ENCODE results near the gene RNF112. TPM values are rescaled to one million over a fixed set of nuclear protein-coding genes. Genes with fewer than 3 reads are reported as not detected.

The RNF112 gene
- total and polyA plus RNA-seq, 7 donors = 0.60 to 8.6 (median 7.2) TPM

- WGBS, 2 donors = 95 to 97% methylated on average over 7 of the region's 7 CpGs
- H3K36me3 ChIP-seq = peaks cover 29 to 45% (median 36%) of the 10 kb centered on the region in 4 donors
- peak overlapping the region; percentile 50 to 97 (median 96) for H3K27ac ChIP-seq
- H3K9me3 ChIP-seq = no peaks in the 10 kb centered on the region
- peaks cover 0 to 82% (median 69%) of the 10 kb centered on the region in 4 donors for H3K4me1 ChIP-seq
- DNase-seq = peak; percentile 66
- intact Hi-C loops (cut with DNase I) = no loop called here
- TF ChIP-seq EP300 (IDR thresholded peaks at IDR 0.05) = no peak
- TF ChIP-seq CTCF (IDR thresholded peaks at IDR 0.05) = no peak
- TF ChIP-seq POLR2AphosphoS5 (IDR thresholded peaks at IDR 0.05) = no peak
- no peak overlapping the region for H3K4me3 ChIP-seq
- H3K27me3 ChIP-seq = no peaks in the 10 kb centered on the region
These were observed 29.7 kb upstream of the RNF112 start for GRCh38 chr17:19381361-19381740.

GRCh38 chr17:19381741-19382444 is 29.1 kb upstream of the RNF112 start:
- no peak overlapping the region for H3K4me3 ChIP-seq
- 94 to 95% methylated on average over 31 of the region's 31 CpGs for WGBS, 2 donors
- intact Hi-C loops (cut with DNase I) = no loop called here
- DNase-seq = peak; percentile 66
- H3K27ac ChIP-seq = peak overlapping the region; percentile 50 to 97 (median 96)
- H3K9me3 ChIP-seq = no peaks in the 10 kb centered on the region
- TF ChIP-seq POLR2A (IDR thresholded peaks at IDR 0.05) = no peak
- TF ChIP-seq EP300 (IDR thresholded peaks at IDR 0.05) = no peak
- peak in 1 of 4 donors; percentile 6 for TF ChIP-seq POLR2AphosphoS5 (IDR thresholded peaks at IDR 0.05)
- no peaks in the 10 kb centered on the region for H3K27me3 ChIP-seq
- peaks cover 0 to 83% (median 71%) of the 10 kb centered on the region in 4 donors for H3K4me1 ChIP-seq
- H3K36me3 ChIP-seq = peaks cover 29 to 45% (median 36%) of the 10 kb centered on the region in 4 donors

GRCh38 chr17:19382531-19383444 is 28.2 kb upstream of the RNF112 start:
- 89 to 91% methylated on average over 13 of the region's 13 CpGs for WGBS, 2 donors
- peaks cover 29 to 45% (median 36%) of the 10 kb centered on the region in 4 donors for H3K36me3 ChIP-seq
- no peak for TF ChIP-seq CTCF (IDR thresholded peaks at IDR 0.05)
- TF ChIP-seq POLR2AphosphoS5 (IDR thresholded peaks at IDR 0.05) = no peak
- TF ChIP-seq POLR2A (IDR thresholded peaks at IDR 0.05) = no peak
- TF ChIP-seq EP300 (IDR thresholded peaks at IDR 0.05) = no peak
- no peaks in the 10 kb centered on the region for H3K27me3 ChIP-seq
- H3K9me3 ChIP-seq = no peaks in the 10 kb centered on the region
- H3K27ac ChIP-seq = peak overlapping the region; percentile 95 to 97 (median 96)
- intact Hi-C loops (cut with DNase I) = no loop called here
- peak; percentile 63 for DNase-seq
- H3K4me1 ChIP-seq = peaks cover 0 to 87% (median 76%) of the 10 kb centered on the region in 4 donors
- no peak overlapping the region for H3K4me3 ChIP-seq

- peak; percentile 83 for DNase-seq
These were observed 27.2 kb upstream of the RNF112 start for GRCh38 chr17:19383681-19384470.

More at GRCh38 chr17:19383681-19384470, 27.2 kb upstream of the RNF112 start:
- intact Hi-C loops (cut with DNase I) = no loop called here
- Histone ChIP-seq H3K4me1 (peaks cover 0 to 96% (median 85%) of the 10 kb centered on the region in 4 donors), H3K36me3 (peaks cover 29 to 45% (median 36%) of the 10 kb centered on the region in 4 donors), H3K4me3 (peak overlapping the region in 1 of 4 donors; percentile 51), H3K9me3 (no peaks in the 10 kb centered on the region), H3K27ac (peak overlapping the region; percentile 95 to 97 (median 96)), H3K27me3 (no peaks in the 10 kb centered on the region)
- TF ChIP-seq CTCF (IDR thresholded peaks at IDR 0.05) (no peak), POLR2A (IDR thresholded peaks at IDR 0.05) (no peak), POLR2AphosphoS5 (IDR thresholded peaks at IDR 0.05) (no peak), EP300 (IDR thresholded peaks at IDR 0.05) (no peak)
- WGBS, 2 donors = 80 to 81% methylated on average over 6 of the region's 6 CpGs
